Measurements from ENCODE around the gene DND1.
"Not testable (repeated sequence)": the region's sequence is repeated elsewhere in the genome, so short reads cannot be mapped to it uniquely, and the experiment has no call there.

The DND1 gene

DNA sequence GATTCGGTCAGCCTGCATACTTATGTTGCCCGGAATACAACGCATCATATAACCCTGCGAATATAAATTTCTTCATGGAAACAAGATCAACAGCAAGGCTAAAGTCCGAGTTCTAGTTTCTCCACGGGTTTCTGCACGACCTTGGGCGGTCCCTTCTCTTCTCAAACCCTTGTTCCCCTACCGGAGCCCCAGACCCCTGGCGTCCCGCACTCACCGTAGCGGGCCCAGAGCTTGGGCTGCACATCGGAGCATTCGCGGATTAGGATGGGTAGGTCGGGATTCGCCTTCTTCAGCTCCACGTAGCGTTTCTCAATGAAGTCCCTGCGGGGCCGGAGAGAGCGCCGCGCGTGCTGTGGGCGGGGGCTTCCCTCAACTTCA is 26.3 kb downstream of the DND1 start:
- CTCF ChIA-PET = interaction anchor here (1.0 to 2.9 kb wide), 9 partner anchors 8 to 403 kb away, joined by 3 to 23 read pairs (median 4); partner anchors contain the start of gene EIF4EBP3
- Mint-ChIP-seq H3K36me3 (peaks cover 45% of the 10 kb centered on the region), H3K27ac (peak overlapping the region; percentile 99), H3K4me1 (peaks cover 41% of the 10 kb centered on the region), H3K27me3 (no peaks in the 10 kb centered on the region), H3K9me3 (no peaks in the 10 kb centered on the region), H3K4me3 (peak overlapping the region; percentile 99)
- DNase-seq = no peak

DNA sequence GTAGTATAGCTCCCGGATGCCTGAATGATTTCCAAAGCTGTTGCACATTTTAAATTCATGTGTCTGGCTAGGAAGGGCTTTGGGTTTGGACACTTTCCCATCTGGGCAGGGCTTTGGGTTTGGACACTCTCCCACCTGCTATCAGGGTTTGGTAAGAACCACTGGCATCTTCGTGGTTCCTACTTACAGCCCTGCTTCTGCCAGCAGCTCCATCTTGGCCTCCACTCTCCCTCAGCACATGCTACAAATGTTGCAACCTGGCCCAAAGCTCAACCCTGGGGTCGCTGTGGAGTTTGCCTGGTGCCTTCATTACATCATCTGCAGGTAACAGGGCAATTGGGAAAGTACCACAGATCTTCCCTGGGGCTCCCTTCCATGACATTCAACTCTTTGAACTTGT is 30.7 kb downstream of the DND1 start:
- peaks cover 34% of the 10 kb centered on the region for H3K36me3 Mint-ChIP-seq
- no peak for DNase-seq
- H3K4me1 Mint-ChIP-seq = peaks cover 51% of the 10 kb centered on the region
- CTCF ChIA-PET = no interaction called here
- peaks cover 3% of the 10 kb centered on the region for H3K27me3 Mint-ChIP-seq
- no peak overlapping the region for H3K4me3 Mint-ChIP-seq
- no peak overlapping the region for H3K27ac Mint-ChIP-seq
- no peaks in the 10 kb centered on the region for H3K9me3 Mint-ChIP-seq

DNA sequence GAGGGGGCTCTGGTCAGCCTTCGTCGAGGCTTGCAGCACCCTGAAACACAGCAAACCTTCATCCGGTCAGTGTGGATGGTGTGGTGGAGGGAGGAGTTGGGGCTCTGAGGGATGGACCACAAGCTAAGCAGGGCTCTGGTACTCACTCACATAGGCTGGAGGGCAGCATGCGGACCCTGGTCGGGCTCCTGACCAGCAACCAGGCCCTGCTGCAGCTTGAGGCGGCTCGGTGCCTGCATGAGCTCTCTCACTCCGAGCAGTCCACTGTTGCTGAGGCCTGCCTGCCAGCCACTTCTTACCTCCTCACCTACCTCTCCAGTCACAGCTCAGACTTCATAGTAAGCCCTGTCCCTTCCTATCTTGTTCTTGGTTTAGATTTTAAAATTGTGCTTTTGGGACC is 31.7 kb downstream of the DND1 start:
- Mint-ChIP-seq H3K4me1 (peaks cover 49% of the 10 kb centered on the region), H3K27me3 (peaks cover 9% of the 10 kb centered on the region)
- CTCF ChIA-PET = no interaction called here

DNA sequence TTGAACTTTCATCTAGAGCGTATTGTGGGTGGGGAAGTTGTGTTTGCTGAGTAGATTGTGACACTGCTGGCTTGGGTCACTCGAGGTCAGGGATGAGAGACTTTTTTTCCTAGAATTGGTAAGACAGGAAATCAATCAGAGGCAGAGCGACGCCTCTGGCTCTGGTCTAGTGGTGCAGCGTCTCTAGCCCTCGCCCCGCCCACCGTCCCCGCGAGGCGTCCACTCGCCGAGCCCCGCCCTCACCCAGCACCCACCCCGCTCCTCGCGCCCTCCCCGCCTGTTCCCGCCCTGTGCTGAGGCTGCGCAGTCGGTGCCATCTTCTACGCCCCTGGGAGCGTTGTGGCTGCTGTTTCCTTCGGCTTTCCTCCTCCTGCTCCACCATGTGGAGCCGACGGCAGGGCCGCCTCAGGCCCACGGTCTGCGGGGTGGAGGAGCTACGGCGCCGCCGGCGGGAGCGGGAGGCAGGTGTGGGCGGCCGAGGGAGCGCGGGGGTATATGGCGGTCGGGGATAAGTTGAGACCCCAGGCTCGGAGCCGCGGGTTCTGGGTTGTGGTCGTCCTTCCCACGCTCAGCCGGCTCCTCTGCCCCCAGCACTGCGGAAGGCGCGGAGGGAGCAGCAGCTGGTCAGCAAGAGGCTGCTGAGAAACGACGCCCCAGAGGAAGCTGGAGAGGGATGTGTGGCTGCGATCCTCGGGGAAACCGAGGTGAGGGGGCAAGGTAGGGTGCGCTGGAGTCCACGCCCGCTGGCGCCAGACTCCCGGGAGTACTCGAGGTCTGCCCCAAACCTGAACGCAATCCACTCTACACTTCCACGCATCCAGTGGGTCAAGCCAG is 34.0 kb downstream of the DND1 start, which contains the start of gene TMCO6:
TMCO6 (plus strand) TSS at position 304 of the 834 bp plus-strand sequence; CDS start at position 381, 77 bp downstream.
- Mint-ChIP-seq H3K4me3 (peak within 1 kb of the TSS; percentile 91), H3K9me3 (no peaks in the 10 kb centered on the region), H3K27ac (peak within 1 kb of the TSS; percentile 95), H3K36me3 (peaks cover 20% of the 10 kb centered on the region), H3K27me3 (peaks cover 14% of the 10 kb centered on the region), H3K4me1 (peaks cover 44% of the 10 kb centered on the region)
- CTCF ChIA-PET = interaction anchor here (0.6 to 1.4 kb wide), 5 partner anchors 8 to 294 kb away, joined by 3 to 5 read pairs (median 3); partner anchors contain the start of genes EIF4EBP3, IK and NDUFA2
- DNase-seq = peak; percentile 98

More for the DNA sequence above, 31.7 kb downstream of the DND1 start:
- Mint-ChIP-seq H3K27ac (no peak overlapping the region), H3K4me3 (no peak overlapping the region), H3K36me3 (peaks cover 33% of the 10 kb centered on the region), H3K9me3 (no peaks in the 10 kb centered on the region)
- DNase-seq = no peak

DNA sequence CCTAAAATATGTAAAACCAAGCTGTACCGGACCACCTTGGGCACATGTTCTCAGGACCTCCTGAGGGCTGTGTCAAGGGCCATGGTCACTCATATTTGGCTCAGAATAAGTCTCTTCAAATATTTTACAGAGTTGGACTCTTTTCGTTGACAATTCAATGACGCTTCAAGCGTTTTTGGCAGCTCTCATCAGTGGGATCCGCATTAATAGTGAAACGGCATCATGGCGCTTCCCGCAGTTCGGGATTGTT is 34.6 kb downstream of the DND1 start:
- Mint-ChIP-seq H3K27me3 (peaks cover 14% of the 10 kb centered on the region), H3K36me3 (peaks cover 15% of the 10 kb centered on the region), H3K4me1 (peaks cover 48% of the 10 kb centered on the region), H3K27ac (peak overlapping the region; percentile 95), H3K4me3 (peak overlapping the region; percentile 91)
- H3K9me3 Mint-ChIP-seq, DNase-seq: not testable (repeated sequence)
- CTCF ChIA-PET = interaction anchor here (0.6 to 1.4 kb wide), 5 partner anchors 9 to 293 kb away, joined by 3 to 5 read pairs (median 3); partner anchors contain the start of genes EIF4EBP3, IK and NDUFA2

DNA sequence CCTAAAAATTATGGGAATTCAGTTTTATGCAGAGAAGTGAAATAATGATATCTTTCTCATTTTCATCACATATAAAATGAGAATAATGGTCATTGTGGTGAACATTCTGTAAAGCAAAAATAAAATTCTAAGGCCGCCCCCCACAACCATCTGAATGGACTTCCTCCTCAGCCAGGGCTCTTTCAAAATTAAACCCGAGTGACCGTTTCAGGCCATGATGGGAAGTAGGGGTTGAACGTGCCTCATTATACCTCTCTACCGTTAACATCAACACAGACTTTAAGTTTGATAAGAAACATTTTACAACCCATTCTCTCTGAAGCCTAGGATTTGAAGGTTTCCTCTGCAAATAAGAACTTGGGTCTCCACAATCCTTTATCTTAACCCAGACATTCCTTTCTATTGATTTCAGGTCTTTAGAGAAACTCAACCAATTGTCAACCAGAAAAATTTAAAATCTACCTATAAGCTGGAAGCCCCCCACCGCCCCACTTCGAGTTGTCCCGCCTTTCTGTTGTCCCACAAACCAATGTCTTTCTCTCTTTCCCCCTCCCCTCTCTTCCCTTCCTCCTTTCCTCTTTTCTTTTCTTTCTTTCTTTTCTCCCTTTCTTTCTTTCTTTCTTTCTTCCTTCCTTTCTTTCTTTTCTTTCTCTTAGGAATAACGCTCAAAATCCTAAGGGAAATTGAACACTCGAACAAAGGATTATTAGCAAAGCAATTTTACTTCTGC is 35.8 kb downstream of the DND1 start:
- peaks cover 23% of the 10 kb centered on the region for H3K27me3 Mint-ChIP-seq
- CTCF ChIA-PET = interaction anchor here (3.0 to 3.7 kb wide), 4 partner anchors 10 to 278 kb away, joined by 9 to 23 read pairs (median 14); partner anchors contain the start of genes IK, NDUFA2 and SLC4A9
- no peak overlapping the region for H3K27ac Mint-ChIP-seq
- peaks cover 57% of the 10 kb centered on the region for H3K4me1 Mint-ChIP-seq
- no peak for DNase-seq
- no peaks in the 10 kb centered on the region for H3K9me3 Mint-ChIP-seq
- H3K4me3 Mint-ChIP-seq = no peak overlapping the region
- peaks cover 12% of the 10 kb centered on the region for H3K36me3 Mint-ChIP-seq

DNA sequence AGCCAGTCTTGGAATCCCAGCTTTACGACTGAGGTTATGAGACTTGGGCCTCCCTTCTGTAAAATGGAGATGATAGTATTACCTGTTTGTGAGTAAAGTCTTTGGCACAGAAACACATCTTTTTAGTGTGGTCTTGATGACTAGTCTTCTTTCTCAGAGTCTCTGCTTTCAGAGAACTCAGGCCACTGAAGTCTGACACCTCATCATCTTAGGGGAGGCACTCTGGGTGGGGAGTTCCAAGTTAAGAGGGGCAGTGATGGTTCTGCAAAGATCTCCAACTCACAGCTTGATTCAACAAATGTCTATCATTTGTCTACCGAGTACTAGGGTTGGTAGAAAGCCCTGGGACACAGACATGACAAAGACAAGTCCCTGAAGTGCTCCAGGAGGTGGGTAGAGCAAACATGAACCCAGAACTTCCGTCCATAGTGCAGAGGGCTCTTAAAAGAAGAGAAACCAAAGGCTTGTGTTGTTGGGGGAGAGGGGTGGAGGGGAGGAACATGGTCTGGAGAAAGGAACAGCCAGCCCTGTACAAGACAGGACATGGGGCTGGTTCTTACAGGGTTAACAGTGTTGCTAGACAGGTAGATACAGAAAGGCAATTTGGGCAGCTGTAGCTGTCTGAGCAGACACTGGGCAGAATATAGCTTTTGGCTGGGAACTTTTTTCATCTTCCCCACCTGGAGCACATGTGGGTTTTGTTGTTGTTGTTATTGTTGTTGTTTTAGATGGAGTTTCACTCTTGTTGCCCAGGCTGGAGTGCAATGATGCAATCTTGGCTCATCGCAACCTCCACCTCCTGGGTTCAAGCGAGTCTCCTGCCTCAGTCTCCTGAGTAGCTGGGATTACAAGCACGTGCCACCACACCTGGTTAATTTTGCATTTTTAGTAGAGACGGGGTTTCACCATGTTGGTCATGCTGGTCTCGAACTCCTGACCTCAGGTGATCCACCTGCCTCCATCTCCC is 37.8 kb downstream of the DND1 start:
- Mint-ChIP-seq H3K9me3 (no peaks in the 10 kb centered on the region), H3K27ac (no peak overlapping the region), H3K27me3 (peaks cover 42% of the 10 kb centered on the region), H3K4me1 (peaks cover 57% of the 10 kb centered on the region), H3K4me3 (no peak overlapping the region), H3K36me3 (peaks cover 2% of the 10 kb centered on the region)
- CTCF ChIA-PET = interaction anchor here (0.6 to 3.7 kb wide), 24 partner anchors 12 to 396 kb away, joined by 3 to 23 read pairs (median 4); partner anchors contain the start of genes EIF4EBP3, IK, NDUFA2 and SLC4A9
- no peak for DNase-seq

DNA sequence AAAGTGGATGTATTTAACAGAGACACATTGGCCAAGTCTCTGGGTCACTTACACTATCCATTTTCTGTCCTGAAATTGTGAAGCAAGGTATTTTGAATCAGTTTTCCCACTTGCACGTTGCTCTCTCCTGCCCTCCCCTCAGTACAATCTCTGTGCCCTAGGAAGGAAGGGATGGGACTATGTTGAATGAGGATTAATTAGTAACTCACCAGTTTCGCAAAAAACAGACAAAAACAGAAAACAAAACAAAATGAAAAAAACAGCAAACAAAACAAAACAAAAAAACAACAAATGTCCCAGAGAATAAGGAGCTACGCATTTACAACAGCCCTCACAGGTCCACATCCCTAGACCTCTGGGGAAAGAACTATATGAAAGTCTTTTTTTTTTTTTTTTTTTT is 39.3 kb downstream of the DND1 start:
- H3K36me3 Mint-ChIP-seq = no peaks in the 10 kb centered on the region
- H3K27ac Mint-ChIP-seq = no peak overlapping the region
- CTCF ChIA-PET = interaction anchor here (1.1 to 3.7 kb wide), 8 partner anchors 18 to 389 kb away, joined by 3 to 22 read pairs (median 9); partner anchors contain the start of gene EIF4EBP3
- no peak overlapping the region for H3K4me3 Mint-ChIP-seq
- DNase-seq = no peak
- H3K9me3 Mint-ChIP-seq = no peaks in the 10 kb centered on the region
- H3K27me3 Mint-ChIP-seq = peaks cover 42% of the 10 kb centered on the region
- peaks cover 48% of the 10 kb centered on the region for H3K4me1 Mint-ChIP-seq

DNA sequence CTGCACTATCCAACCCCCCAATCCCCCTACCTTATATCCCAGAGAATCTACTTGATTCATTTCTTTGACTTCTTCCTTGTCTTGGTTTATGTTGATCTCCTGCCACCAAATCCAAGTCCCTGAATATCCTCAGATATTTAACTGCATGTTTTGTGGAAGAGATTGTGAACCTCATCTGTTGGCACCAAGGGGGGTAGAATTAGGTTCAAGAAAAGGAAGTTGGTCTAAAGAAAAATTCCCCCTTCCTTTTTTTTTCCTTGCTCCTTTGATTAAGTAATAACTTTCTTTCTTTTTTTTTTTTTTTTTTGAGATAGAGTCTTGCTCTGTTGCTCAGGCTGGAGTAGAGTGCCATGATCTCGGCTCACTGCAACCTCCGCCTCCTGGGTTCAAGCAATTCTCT is 39.9 kb downstream of the DND1 start:
- peaks cover 42% of the 10 kb centered on the region for H3K4me1 Mint-ChIP-seq
- DNase-seq = no peak
- CTCF ChIA-PET = interaction anchor here (1.0 to 3.7 kb wide), 4 partner anchors 9 to 261 kb away, joined by 4 to 19 read pairs (median 6); no protein-coding TSS in a partner anchor
- H3K9me3 Mint-ChIP-seq = no peaks in the 10 kb centered on the region
- H3K36me3 Mint-ChIP-seq = no peaks in the 10 kb centered on the region
- H3K27ac Mint-ChIP-seq = no peak overlapping the region
- H3K4me3 Mint-ChIP-seq = peak overlapping the region; percentile 77
- H3K27me3 Mint-ChIP-seq = peaks cover 42% of the 10 kb centered on the region

DNA sequence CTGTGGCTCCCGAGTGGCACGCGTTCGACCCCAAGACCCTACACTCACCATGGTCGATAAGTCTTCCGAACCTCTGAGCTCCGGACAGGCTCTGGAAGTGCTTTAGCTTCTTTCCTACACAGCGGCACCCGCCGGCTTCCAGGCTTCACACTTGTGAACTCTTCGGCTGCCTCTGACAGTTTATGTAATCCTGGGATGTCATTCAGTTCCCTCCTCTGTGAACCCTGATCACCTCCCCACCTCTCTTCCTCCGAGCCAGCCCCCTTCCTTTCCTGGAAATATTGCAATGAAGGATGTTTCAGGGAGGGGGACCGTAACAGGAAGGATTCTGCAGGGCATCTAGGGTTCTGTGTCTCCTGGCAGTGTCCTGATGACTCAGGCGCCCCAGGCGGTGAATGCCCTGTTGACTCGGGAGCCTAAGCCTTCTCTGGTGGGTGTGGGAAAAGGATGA is 40.3 kb downstream of the DND1 start, which contains the start of gene CD14:
CD14 (minus strand) TSS at position 155 of the 451 bp plus-strand sequence; CDS start at position 51, 104 bp downstream.
- CTCF ChIA-PET = interaction anchor here (0.7 to 1.4 kb wide), 4 partner anchors 8 to 484 kb away, joined by 3 to 4 read pairs (median 4); no protein-coding TSS in a partner anchor
- Mint-ChIP-seq H3K27ac (peak within 1 kb of the TSS; percentile 69), H3K4me1 (peaks cover 39% of the 10 kb centered on the region), H3K4me3 (peak within 1 kb of the TSS; percentile 77), H3K9me3 (peaks cover 2% of the 10 kb centered on the region), H3K27me3 (peaks cover 46% of the 10 kb centered on the region), H3K36me3 (peaks cover 1% of the 10 kb centered on the region)
- peak; percentile 48 for DNase-seq

DNA sequence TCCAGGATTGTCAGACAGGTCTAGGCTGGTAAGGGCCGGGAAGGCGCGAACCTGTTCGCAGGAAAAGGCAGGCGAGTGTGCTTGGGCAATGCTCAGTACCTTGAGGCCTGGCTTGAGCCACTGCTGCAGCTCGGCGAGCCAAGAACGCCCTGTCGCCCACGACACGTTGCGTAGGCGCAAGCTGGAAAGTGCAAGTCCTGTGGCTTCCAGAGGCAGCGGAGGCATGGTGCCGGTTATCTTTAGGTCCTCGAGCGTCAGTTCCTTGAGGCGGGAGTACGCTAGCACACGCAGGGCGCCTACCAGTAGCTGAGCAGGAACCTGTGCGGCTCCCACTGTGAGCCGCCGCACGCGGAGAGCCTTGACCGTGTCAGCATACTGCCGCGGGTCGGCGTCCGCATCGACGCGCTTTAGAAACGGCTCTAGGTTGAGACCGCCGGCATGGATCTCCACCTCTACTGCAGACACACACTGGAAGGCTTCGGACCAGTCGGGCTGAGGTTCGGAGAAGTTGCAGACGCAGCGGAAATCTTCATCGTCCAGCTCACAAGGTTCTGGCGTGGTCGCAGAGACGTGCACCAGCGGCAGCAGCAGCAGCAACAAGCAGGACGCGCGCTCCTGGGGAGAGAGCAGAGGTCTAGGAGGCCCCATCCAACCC is 40.9 kb downstream of the DND1 start:
- DNase-seq = peak; percentile 65
- CTCF ChIA-PET = interaction anchor here (0.7 to 1.4 kb wide), 4 partner anchors 8 to 483 kb away, joined by 3 to 4 read pairs (median 4); no protein-coding TSS in a partner anchor
- Mint-ChIP-seq H3K27ac (peak overlapping the region; percentile 52), H3K36me3 (peaks cover 2% of the 10 kb centered on the region), H3K9me3 (peaks cover 3% of the 10 kb centered on the region), H3K27me3 (peaks cover 44% of the 10 kb centered on the region), H3K4me1 (peaks cover 35% of the 10 kb centered on the region), H3K4me3 (peak overlapping the region; percentile 77)

DNA sequence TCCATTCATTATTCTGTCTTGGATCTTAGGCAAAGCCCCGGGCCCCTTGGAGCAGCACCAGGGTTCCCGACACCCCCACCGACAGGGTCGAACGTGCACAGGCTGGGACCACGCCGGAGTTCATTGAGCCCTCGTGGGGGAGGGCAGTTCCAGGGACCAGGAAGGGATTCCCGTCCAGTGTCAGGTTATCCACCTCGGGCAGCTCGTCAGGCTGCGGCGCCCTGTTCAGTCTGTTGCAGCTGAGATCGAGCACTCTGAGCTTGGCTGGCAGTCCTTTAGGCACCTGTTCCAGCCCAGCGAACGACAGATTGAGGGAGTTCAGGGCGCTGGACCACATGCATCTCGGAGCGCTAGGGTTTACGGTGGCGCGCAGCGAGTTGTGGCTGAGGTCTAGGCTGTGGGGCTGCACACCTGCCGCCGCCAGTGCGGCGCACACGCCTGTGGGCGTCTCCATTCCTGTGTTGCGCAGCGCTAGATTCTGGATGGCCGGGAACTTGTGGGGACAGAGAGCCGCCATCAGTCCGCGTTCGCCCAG is 41.5 kb downstream of the DND1 start:
- peak overlapping the region; percentile 77 for H3K4me3 Mint-ChIP-seq
- peaks cover 2% of the 10 kb centered on the region for H3K36me3 Mint-ChIP-seq
- H3K4me1 Mint-ChIP-seq = peaks cover 35% of the 10 kb centered on the region
- H3K27ac Mint-ChIP-seq = no peak overlapping the region
- peak; percentile 52 for DNase-seq
- peaks cover 3% of the 10 kb centered on the region for H3K9me3 Mint-ChIP-seq
- CTCF ChIA-PET = interaction anchor here (1.4 kb wide), 1 partner anchor 63 kb away, joined by 4 read pairs; no protein-coding TSS in a partner anchor
- peaks cover 42% of the 10 kb centered on the region for H3K27me3 Mint-ChIP-seq

Data from activated naive CD4-positive, alpha-beta T cell treated with anti-CD3 and anti-CD28 coated beads, Interleukin-2, amount 10 ng/mL, durations not matched to agents 7 days and 5 days (primary cell).